Kidney epithelial cell (primary cell): ENCODE data around the gene STAT6. TPM values are rescaled to one million over a fixed set of nuclear protein-coding genes. Genes with fewer than 3 reads are reported as not detected.

Source experiments
- DNase-seq: peaks from one replicate; pipeline ENCODE4 v3.0.0-alpha.2; 2010; ENCODE audit warnings: low read depth
- H3K27me3 ChIP-seq: 2 replicates; pipeline ENCODE4 v1.6.0; 2011; ENCODE audit warnings: low read length; ENCODE audit not compliant: control insufficient read depth, insufficient read depth
- H3K36me3 ChIP-seq: 2 replicates; pipeline ENCODE4 v1.5.1; 2011; ENCODE audit warnings: low read length; ENCODE audit not compliant: control insufficient read depth, insufficient read depth
- H3K4me3 ChIP-seq: 2 replicates; pipeline ENCODE4 v1.5.1; 2011; ENCODE audit warnings: low read depth, mild to moderate bottlenecking, control low read depth, low read length
- CTCF ChIP-seq: IDR thresholded peaks from 2 replicates; pipeline ENCODE4 v1.5.1; 2011; ENCODE audit warnings: mild to moderate bottlenecking, moderate library complexity, low read length, control low read depth, inconsistent platforms; ENCODE audit not compliant: insufficient read depth, poor library complexity, severe bottlenecking
- total RNA-seq: library from RNA; depleted of rRNA; stranded (reverse); fragments of >200 nt; gene quantifications from 2 replicates; pipeline ENCODE4 v1.2.3, GENCODE V29; 2015

The STAT6 gene
- total RNA-seq, 1 donor from 2014 or later = 67.8 TPM

GRCh38 chr12:57092876-57093414, 18.2 kb downstream of the STAT6 start:
- no peak for TF ChIP-seq CTCF

GRCh38 chr12:57092529-57092862, 18.7 kb downstream of the STAT6 start:
- no peak overlapping the region for H3K4me3 ChIP-seq
- no peak for TF ChIP-seq CTCF
- DNase-seq = no peak
- H3K27me3 ChIP-seq = no peaks in the 10 kb centered on the region
- H3K36me3 ChIP-seq = peaks cover 3% of the 10 kb centered on the region

More at GRCh38 chr12:57092876-57093414, 18.2 kb downstream of the STAT6 start:
- Histone ChIP-seq H3K36me3 (peaks cover 3% of the 10 kb centered on the region), H3K27me3 (no peaks in the 10 kb centered on the region), H3K4me3 (no peak overlapping the region)
- no peak for DNase-seq

- no peak overlapping the region for H3K4me3 ChIP-seq
- TF ChIP-seq CTCF = no peak
Observed at GRCh38 chr12:57091638-57092528, 19.3 kb downstream of the STAT6 start.

GRCh38 chr12:57090924-57091637, 20.1 kb downstream of the STAT6 start:
- DNase-seq = no peak
- H3K36me3 ChIP-seq = peaks cover 3% of the 10 kb centered on the region
- peak overlapping the region; percentile 80 for H3K4me3 ChIP-seq
- H3K27me3 ChIP-seq = no peaks in the 10 kb centered on the region
- TF ChIP-seq CTCF = no peak

More at GRCh38 chr12:57091638-57092528, 19.3 kb downstream of the STAT6 start:
- H3K27me3 ChIP-seq = no peaks in the 10 kb centered on the region
- DNase-seq = no peak
- H3K36me3 ChIP-seq = peaks cover 3% of the 10 kb centered on the region

- H3K36me3 ChIP-seq = peaks cover 3% of the 10 kb centered on the region
Observed at GRCh38 chr12:57090490-57090889, 20.7 kb downstream of the STAT6 start.

More at GRCh38 chr12:57090490-57090889, 20.7 kb downstream of the STAT6 start:
- Histone ChIP-seq H3K27me3 (no peaks in the 10 kb centered on the region), H3K4me3 (peak overlapping the region; percentile 80)
- TF ChIP-seq CTCF = no peak
- no peak for DNase-seq
